Aorta (tissue), 5 donors: ENCODE data around the gene DPP10. TPM values are rescaled to one million over a fixed set of nuclear protein-coding genes. Genes with fewer than 3 reads are reported as not detected.

Experiments
- ATAC-seq: fragments of 200-7000 bp; cut with Tn5 transposase; one replicate; pipeline ENCODE4 v1.9.1; 2022; ENCODE audit warnings: moderate library complexity; ENCODE audit not compliant: low FRiP score
- DNase-seq, 2 donors: peaks; one replicate each; pipeline ENCODE4 v3.0.0-alpha.2; 2020
- H3K27ac ChIP-seq, 2 donors: one replicate each; pipeline ENCODE4 v1.5.1; 2013; ENCODE audit warnings: low read length in 2 of 2, mild to moderate bottlenecking in 2 of 2, moderate library complexity in 2 of 2, control low read depth in 1 of 2, inconsistent platforms in 1 of 2, low read depth in 1 of 2
- H3K27me3 ChIP-seq, 2 donors: one replicate each; pipeline ENCODE4 v1.6.1; 2013; ENCODE audit warnings: control low read depth in 1 of 2, low read length in 1 of 2, mild to moderate bottlenecking in 1 of 2, moderate library complexity in 1 of 2; ENCODE audit not compliant: insufficient read depth in 2 of 2, control insufficient read depth in 1 of 2
- H3K36me3 ChIP-seq, 2 donors: one replicate each; pipeline ENCODE4 v1.6.1; 2013; ENCODE audit warnings: control low read depth in 1 of 2, low read length in 1 of 2, mild to moderate bottlenecking in 1 of 2; ENCODE audit not compliant: insufficient read depth in 2 of 2, control insufficient read depth in 1 of 2
- H3K4me1 ChIP-seq, 2 donors: one replicate each; pipeline ENCODE4 v1.6.1; 2013; ENCODE audit warnings: low read length in 2 of 2, control low read depth in 1 of 2, mild to moderate bottlenecking in 1 of 2, moderate library complexity in 1 of 2; ENCODE audit not compliant: insufficient read depth in 2 of 2, control insufficient read depth in 1 of 2
- H3K4me3 ChIP-seq, 2 donors: one replicate each; pipeline ENCODE4 v1.5.1; 2013; ENCODE audit warnings: low read length in 2 of 2, control low read depth in 1 of 2, mild to moderate bottlenecking in 1 of 2
- H3K9me3 ChIP-seq: one replicate; pipeline ENCODE4 v1.6.1; 2013; ENCODE audit warnings: mild to moderate bottlenecking, low read length; ENCODE audit not compliant: control insufficient read depth
- WGBS, 2 donors: extraction: QIAGEN DNeasy Blood & Tissue Kit; methylation state at CpG; one replicate each; pipeline ENCODE4 v1.1.7; 2013; 5-methylcytosine and 5-hydroxymethylcytosine counted together
- intact Hi-C, 2 donors: fragments of 100-400 bp; cut with DNase I; formaldehyde crosslinking; loops; one replicate each; pipeline versions ENCODE4 v1.14.2 to v1.15.0; 2022
- polyA plus RNA-seq, 2 donors: library from polyadenylated mRNA; stranded (reverse); fragments of 200-250 nt; gene quantifications; one replicate each; pipeline ENCODE4 v1.2.3, GENCODE V29; 2013
- total RNA-seq, 2 donors: library from RNA; stranded (reverse); fragmentation: NEBNext Ultra II Directional; extraction: Animal tissue kit (Norgen Biotek cat#: 25700); gene quantifications; one replicate each; pipeline ENCODE4 v1.2.1, GENCODE V29; 2021
- donor health status: healthy with polysubstance abuse.
- donor health status: Bipolar disorder and iron deficiency.
- donor health status: DM: no; HTN: no; CAD: no.
- donor health status: DM: no; HTN: no; CAD: no.
- donor health status: DM: yes; HTN: yes; CAD: no.

Gene DPP10
- total and polyA plus RNA-seq, 4 donors, result 0.13 TPM; not detected in 3

GRCh38 chr2:114446571-114446970 lies 4.1 kb downstream of the DPP10 start:
- Histone ChIP-seq H3K4me1 (no peaks in the 10 kb centered on the region), H3K27me3 (no peaks in the 10 kb centered on the region), H3K36me3 (no peaks in the 10 kb centered on the region), H3K27ac (no peak overlapping the region), H3K9me3 (no peaks in the 10 kb centered on the region), H3K4me3 (no peak overlapping the region)
- 62 to 68% methylated on average over 4 of the region's 4 CpGs for WGBS, 2 donors
- intact Hi-C loops, result no loop called here
- DNase-seq (no peak), ATAC-seq (no peak)

GRCh38 chr2:114450639-114451038 lies 8.2 kb downstream of the DPP10 start:
- Histone ChIP-seq H3K36me3 (no peaks in the 10 kb centered on the region), H3K4me1 (no peaks in the 10 kb centered on the region), H3K27ac (no peak overlapping the region), H3K9me3 (no peaks in the 10 kb centered on the region), H3K4me3 (no peak overlapping the region), H3K27me3 (no peaks in the 10 kb centered on the region)
- ATAC-seq, result no peak
- 22 to 26% methylated on average over 2 of the region's 2 CpGs for WGBS, 2 donors
- DNase-seq, result no peak
- intact Hi-C loops, result no loop called here

- 43 to 50% methylated on average over 1 of the region's 1 CpG for WGBS, 2 donors
- Histone ChIP-seq H3K36me3 (no peaks in the 10 kb centered on the region), H3K27ac (no peak overlapping the region), H3K4me1 (no peaks in the 10 kb centered on the region), H3K27me3 (no peaks in the 10 kb centered on the region), H3K9me3 (no peaks in the 10 kb centered on the region), H3K4me3 (no peak overlapping the region)
- no peak for ATAC-seq
- intact Hi-C loops, result no loop called here
- DNase-seq, result no peak
Observed at GRCh38 chr2:114456566-114456965, 14.1 kb downstream of the DPP10 start.

- Histone ChIP-seq H3K9me3 (no peaks in the 10 kb centered on the region), H3K4me1 (no peaks in the 10 kb centered on the region), H3K27ac (no peak overlapping the region), H3K4me3 (no peak overlapping the region), H3K36me3 (no peaks in the 10 kb centered on the region), H3K27me3 (no peaks in the 10 kb centered on the region)
- WGBS, 2 donors, result 75 to 86% methylated on average over 2 of the region's 2 CpGs
- DNase-seq (no peak), ATAC-seq (no peak)
- intact Hi-C loops, result no loop called here
Observed at GRCh38 chr2:114457956-114458355, 15.5 kb downstream of the DPP10 start.

- Histone ChIP-seq H3K27me3 (no peaks in the 10 kb centered on the region), H3K36me3 (no peaks in the 10 kb centered on the region), H3K4me1 (no peaks in the 10 kb centered on the region), H3K27ac (no peak overlapping the region), H3K4me3 (no peak overlapping the region), H3K9me3 (no peaks in the 10 kb centered on the region)
- 81 to 86% methylated on average over 3 of the region's 3 CpGs for WGBS, 2 donors
- intact Hi-C loops, result no loop called here
- no peak for ATAC-seq
- no peak for DNase-seq
Observed at GRCh38 chr2:114461116-114461515, 18.7 kb downstream of the DPP10 start.

- no peaks in the 10 kb centered on the region for H3K4me1 ChIP-seq
- H3K36me3 ChIP-seq, result no peaks in the 10 kb centered on the region
- no peaks in the 10 kb centered on the region for H3K9me3 ChIP-seq
- 86 to 89% methylated on average over 10 of the region's 10 CpGs for WGBS, 2 donors
- DNase-seq, result no peak
- no peak for ATAC-seq
- intact Hi-C loops, result no loop called here
- H3K27ac ChIP-seq, result no peak overlapping the region
- H3K4me3 ChIP-seq, result no peak overlapping the region
- H3K27me3 ChIP-seq, result no peaks in the 10 kb centered on the region
Observed at GRCh38 chr2:114464961-114465706, 22.7 kb downstream of the DPP10 start.

GRCh38 chr2:114468343-114468742 lies 25.9 kb downstream of the DPP10 start:
- no peaks in the 10 kb centered on the region for H3K36me3 ChIP-seq
- no peak for DNase-seq
- no peak overlapping the region for H3K27ac ChIP-seq
- no peaks in the 10 kb centered on the region for H3K27me3 ChIP-seq
- H3K4me3 ChIP-seq, result no peak overlapping the region
- ATAC-seq, result no peak
- intact Hi-C loops, result no loop called here
- H3K9me3 ChIP-seq, result no peaks in the 10 kb centered on the region
- WGBS, 2 donors, result 75 to 84% methylated on average over 4 of the region's 4 CpGs
- peaks cover 5 to 9% of the 10 kb centered on the region in 2 donors for H3K4me1 ChIP-seq

GRCh38 chr2:114472246-114472645 lies 29.8 kb downstream of the DPP10 start:
- 19 to 21% methylated on average over 3 of the region's 3 CpGs for WGBS, 2 donors
- no peak for DNase-seq
- no peak overlapping the region for H3K27ac ChIP-seq

GRCh38 chr2:114472726-114473125 lies 30.3 kb downstream of the DPP10 start:
- H3K27ac ChIP-seq, result no peak overlapping the region
- WGBS, 2 donors, result 68 to 82% methylated on average over 1 of the region's 1 CpG
- no peaks in the 10 kb centered on the region for H3K27me3 ChIP-seq
- peaks cover 5 to 13% of the 10 kb centered on the region in 2 donors for H3K4me1 ChIP-seq
- H3K4me3 ChIP-seq, result no peak overlapping the region
- no peaks in the 10 kb centered on the region for H3K9me3 ChIP-seq
- intact Hi-C loops, result no loop called here
- H3K36me3 ChIP-seq, result no peaks in the 10 kb centered on the region
- DNase-seq, result no peak
- no peak for ATAC-seq

More at GRCh38 chr2:114472246-114472645, 29.8 kb downstream of the DPP10 start:
- no peak for ATAC-seq
- Histone ChIP-seq H3K36me3 (no peaks in the 10 kb centered on the region), H3K9me3 (no peaks in the 10 kb centered on the region), H3K27me3 (no peaks in the 10 kb centered on the region), H3K4me1 (peaks cover 5 to 13% of the 10 kb centered on the region in 2 donors), H3K4me3 (no peak overlapping the region)
- intact Hi-C loops, result no loop called here
